ENCODE measurements around the gene GNAI3. TPM values are rescaled to one million over a fixed set of nuclear protein-coding genes. Genes with fewer than 3 reads are reported as not detected.

Gene GNAI3
- total and polyA plus RNA-seq, 2 of the 13 experiments (the other 11 are each of a cell fraction or from before 2014, with no cell fraction given): 4.3 to 9.0 TPM

- TF ChIP-seq ZNF552 (CRISPR knock-in tag; IDR thresholded peaks at IDR 0.05; ENCODE audit: borderline replicate concordance): no peak
- TF ChIP-seq NR2F2 (IDR thresholded peaks at IDR 0.05; ENCODE audit: borderline replicate concordance, low read depth): no peak
- TF ChIP-seq TEAD3 (CRISPR knock-in tag; optimal IDR thresholded peaks at IDR 0.05; ENCODE audit: borderline replicate concordance): peak; percentile 23
- TF ChIP-seq HNF4A (CRISPR knock-in tag; IDR thresholded peaks at IDR 0.05): peak; percentile 40
- TF ChIP-seq ZNF317 (CRISPR knock-in tag; IDR thresholded peaks at IDR 0.05): no peak
- TF ChIP-seq ZNF143 (CRISPR knock-in tag; IDR thresholded peaks at IDR 0.05): no peak
- no peak for TF ChIP-seq ZNF354B (CRISPR knock-in tag; IDR thresholded peaks at IDR 0.05)
- no peak for TF ChIP-seq SIN3B (IDR thresholded peaks at IDR 0.05; ENCODE audit: low read length)
- TF ChIP-seq PRDM10 (CRISPR knock-in tag; IDR thresholded peaks at IDR 0.05; ENCODE audit: low read depth): no peak
- TF ChIP-seq ZNF557 (CRISPR knock-in tag; IDR thresholded peaks at IDR 0.05): no peak
- peak; percentile 65 for TF ChIP-seq DRAP1 (CRISPR knock-in tag; IDR thresholded peaks at IDR 0.05)
- TF ChIP-seq ZNF629 (CRISPR knock-in tag; conservative IDR thresholded peaks at IDR 0.05): no peak
- no peak for TF ChIP-seq SYNCRIP (IDR thresholded peaks at IDR 0.05; ENCODE audit: insufficient read depth, low read depth, low read length)
- TF ChIP-seq GFI1 (CRISPR knock-in tag; IDR thresholded peaks at IDR 0.05; ENCODE audit: borderline replicate concordance): no peak
- no peak for TF ChIP-seq ZNF343 (CRISPR knock-in tag; IDR thresholded peaks at IDR 0.05)
- no peak for TF ChIP-seq ELF3 (CRISPR knock-in tag; IDR thresholded peaks at IDR 0.05)
- TF ChIP-seq FOXA1 (IDR thresholded peaks at IDR 0.05): no peak
- TF ChIP-seq FOXA1 (CRISPR knock-in tag; IDR thresholded peaks at IDR 0.05): no peak
- no peak for TF ChIP-seq ZSCAN20 (CRISPR knock-in tag; IDR thresholded peaks at IDR 0.05; ENCODE audit: borderline replicate concordance)
- no peak for TF ChIP-seq ZNF709 (CRISPR knock-in tag; IDR thresholded peaks at IDR 0.05)
- TF ChIP-seq ZNF10 (CRISPR knock-in tag; IDR thresholded peaks at IDR 0.05; ENCODE audit: borderline replicate concordance, low read depth): no peak
- no peak for TF ChIP-seq ZMYM2 (CRISPR knock-in tag; IDR thresholded peaks at IDR 0.05)
- TF ChIP-seq CTCF (CRISPR knock-in tag; IDR thresholded peaks at IDR 0.05): peak; percentile 18; the same call in 1 of the 2 replicates
- TF ChIP-seq PTBP1 (IDR thresholded peaks at IDR 0.05; ENCODE audit: low read depth, low read length, poor library complexity, severe bottlenecking): no peak
- TF ChIP-seq ZNF432 (CRISPR knock-in tag; IDR thresholded peaks at IDR 0.05; ENCODE audit: borderline replicate concordance): no peak
- TF ChIP-seq ZNF879 (CRISPR knock-in tag; IDR thresholded peaks at IDR 0.05): no peak
These were observed 119.2 kb downstream of the GNAI3 start, which contains the start of gene GSTM2 (continued) for GRCh38 chr1:109667452-109668122.
